ENCODE results near the gene TBX15. TPM values are rescaled to one million over a fixed set of nuclear protein-coding genes. Genes with fewer than 3 reads are reported as not detected.

Gene TBX15
- total RNA-seq, 2 experiments from 2014 or later = not detected

DNA sequence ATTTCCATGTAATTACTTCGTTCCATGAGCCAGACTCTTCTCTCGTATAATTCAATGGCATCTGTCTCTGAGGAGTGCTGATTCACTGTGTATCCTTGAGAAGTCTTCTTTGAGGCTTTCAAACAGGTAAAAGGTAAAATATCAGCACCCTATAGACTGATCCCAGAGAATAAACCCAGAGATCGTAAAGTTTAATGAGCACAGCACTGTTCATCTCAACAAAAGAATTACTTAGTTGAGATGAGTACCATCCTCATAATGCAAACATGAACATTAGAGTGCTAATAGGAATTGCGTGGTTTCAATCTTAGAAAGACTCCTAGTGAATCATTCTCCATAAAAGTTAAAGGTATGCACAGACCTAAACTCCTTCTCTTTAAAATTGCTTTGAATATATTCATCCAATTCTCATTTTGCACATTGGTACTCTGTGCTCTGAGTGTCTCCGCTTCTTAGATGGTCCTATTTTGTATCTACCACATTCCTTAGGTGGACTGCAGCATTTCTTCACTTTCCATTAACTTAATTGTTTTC lies 97.2 kb downstream of the TBX15 start:
- Mint-ChIP-seq H3K27ac (no peak overlapping the region), H3K36me3 (ENCODE audit: low read depth) (no peaks in the 10 kb centered on the region), H3K27me3 (no peaks in the 10 kb centered on the region), H3K4me3 (no peak overlapping the region), H3K9me3 (ENCODE audit: low read depth) (peaks cover 5% of the 10 kb centered on the region), H3K4me1 (no peaks in the 10 kb centered on the region)
- ChIA-PET CTCF (no interaction called here), POLR2A (no interaction called here)
- DNase-seq (no peak), ATAC-seq (no peak)
- intact Hi-C loops (cut with DNase I, micrococcal nuclease) = no loop called here

DNA sequence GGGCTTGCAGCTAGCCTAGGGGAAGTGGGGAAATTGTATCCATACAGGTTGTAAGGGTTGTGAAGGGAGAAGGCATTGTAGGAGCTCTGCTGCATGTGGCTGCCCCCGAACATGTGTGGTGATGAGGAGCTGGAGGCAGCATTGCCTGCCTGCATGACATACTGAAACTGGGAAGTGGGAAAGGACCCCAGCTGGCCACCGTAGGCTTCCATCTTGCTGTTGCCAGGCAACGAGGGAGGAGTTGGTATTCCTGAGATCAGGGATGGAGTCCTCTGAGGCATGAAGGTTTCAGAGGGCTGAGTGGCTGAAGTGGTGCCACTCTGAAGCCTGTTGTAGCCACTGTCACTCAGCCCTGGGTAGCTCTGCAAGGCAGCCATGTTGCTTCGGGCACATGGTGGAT lies 103.2 kb downstream of the TBX15 start:
- intact Hi-C loops (cut with DNase I, micrococcal nuclease) = no loop called here
- DNase-seq = no peak
- no peaks in the 10 kb centered on the region for H3K36me3 Mint-ChIP-seq (ENCODE audit: low read depth)
- H3K27ac Mint-ChIP-seq = no peak overlapping the region
- no peak for ATAC-seq
- ChIA-PET POLR2A (no interaction called here), CTCF (no interaction called here)
- no peak overlapping the region for H3K4me3 Mint-ChIP-seq
- H3K4me1 Mint-ChIP-seq = no peaks in the 10 kb centered on the region
- peaks cover 4% of the 10 kb centered on the region for H3K27me3 Mint-ChIP-seq
- H3K9me3 Mint-ChIP-seq (ENCODE audit: low read depth) = peaks cover 2% of the 10 kb centered on the region

DNA sequence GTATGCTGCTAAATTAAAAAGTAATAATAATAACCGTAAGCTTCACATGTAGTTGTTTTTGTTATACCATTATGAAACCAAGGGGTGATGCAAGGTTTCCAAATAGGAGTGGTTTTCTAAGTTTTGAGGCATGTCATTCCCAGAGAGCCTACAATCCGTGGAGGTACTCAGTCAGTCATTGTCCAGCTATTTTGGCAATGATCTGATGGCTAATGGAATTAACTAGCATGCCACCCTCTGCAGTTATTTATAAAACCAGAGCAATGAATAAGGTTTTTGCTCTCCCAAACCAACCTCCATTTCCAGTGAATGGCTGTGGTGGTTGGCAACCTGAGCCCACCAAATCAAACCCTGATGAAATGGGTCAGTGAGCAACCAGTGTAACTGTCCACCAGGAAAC lies 106.4 kb downstream of the TBX15 start:
- H3K9me3 Mint-ChIP-seq (ENCODE audit: low read depth) = peaks cover 2% of the 10 kb centered on the region
- POLR2A ChIA-PET = no interaction called here
- no peak for ATAC-seq
- no peaks in the 10 kb centered on the region for H3K36me3 Mint-ChIP-seq (ENCODE audit: low read depth)
- CTCF ChIA-PET = no interaction called here
- H3K4me1 Mint-ChIP-seq = no peaks in the 10 kb centered on the region
- no peak overlapping the region for H3K4me3 Mint-ChIP-seq
- H3K27ac Mint-ChIP-seq = no peak overlapping the region
- no peak for DNase-seq
- intact Hi-C loops (cut with DNase I, micrococcal nuclease) = no loop called here
- H3K27me3 Mint-ChIP-seq = peaks cover 4% of the 10 kb centered on the region

DNA sequence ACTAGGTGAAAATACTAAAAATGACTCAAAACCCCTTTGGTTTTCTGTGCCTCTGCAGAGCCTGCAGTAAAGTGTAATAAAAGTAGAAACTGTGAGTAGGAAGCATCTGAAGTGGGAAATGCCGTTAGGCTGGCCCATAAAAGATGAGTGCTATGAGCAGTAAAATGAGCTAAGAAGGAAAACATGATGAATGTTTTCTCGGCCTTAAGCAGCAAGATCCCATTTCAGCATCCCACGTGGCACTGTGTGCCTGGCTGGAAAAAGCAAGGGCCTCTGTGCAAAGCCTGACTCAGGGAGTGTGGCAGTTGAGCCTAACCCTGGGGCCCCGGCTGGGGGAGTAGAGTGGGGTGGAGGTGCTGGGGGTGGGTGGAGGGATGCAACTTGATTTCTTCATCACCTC lies 109.5 kb downstream of the TBX15 start:
- Mint-ChIP-seq H3K27ac (no peak overlapping the region), H3K4me3 (no peak overlapping the region), H3K9me3 (ENCODE audit: low read depth) (no peaks in the 10 kb centered on the region), H3K4me1 (no peaks in the 10 kb centered on the region), H3K27me3 (peaks cover 1% of the 10 kb centered on the region), H3K36me3 (ENCODE audit: low read depth) (no peaks in the 10 kb centered on the region)
- no peak for DNase-seq
- no peak for ATAC-seq
- CTCF ChIA-PET = interaction anchor here (0.6 kb wide), 1 partner anchor 622 kb away, joined by 3 read pairs; no protein-coding TSS in a partner anchor
- POLR2A ChIA-PET = no interaction called here
- intact Hi-C loops (cut with DNase I, micrococcal nuclease) = no loop called here

DNA sequence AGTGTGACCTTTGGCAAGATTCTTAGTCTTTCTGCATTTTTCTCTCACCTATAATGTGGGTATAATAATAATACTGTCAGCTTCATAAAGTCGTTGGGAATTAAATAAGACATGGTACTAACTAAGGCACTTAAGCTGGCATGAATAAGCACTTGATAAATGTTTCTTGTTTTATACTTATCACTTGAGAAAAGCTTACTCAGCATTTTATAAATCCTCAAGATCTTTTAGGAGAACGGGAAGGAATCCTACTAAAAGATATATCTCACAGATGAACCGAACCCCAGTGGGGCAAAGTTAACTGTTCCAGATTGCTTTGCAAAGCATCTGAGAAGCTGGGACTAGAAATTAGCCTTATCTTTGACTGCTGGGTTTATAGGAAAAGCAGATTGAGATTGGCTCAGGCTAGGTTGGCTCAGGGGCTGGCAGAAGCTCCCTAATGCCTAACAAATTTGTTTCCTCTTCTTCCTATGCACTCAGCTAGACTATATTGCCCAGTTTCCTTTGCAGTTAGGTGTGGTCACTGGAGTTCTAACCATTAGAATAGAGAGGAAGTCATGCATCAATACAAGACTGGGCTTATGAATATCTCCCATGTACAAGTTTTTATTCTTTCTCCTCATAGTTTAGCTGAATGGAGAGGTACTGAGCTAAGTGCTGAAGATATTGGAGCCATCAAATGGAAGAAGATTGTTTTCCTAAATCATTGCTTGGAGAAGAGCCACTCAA lies 110.3 kb downstream of the TBX15 start:
- H3K36me3 Mint-ChIP-seq (ENCODE audit: low read depth) = no peaks in the 10 kb centered on the region
- peaks cover 1% of the 10 kb centered on the region for H3K27me3 Mint-ChIP-seq
- intact Hi-C loops (cut with DNase I, micrococcal nuclease) = no loop called here
- H3K4me1 Mint-ChIP-seq = no peaks in the 10 kb centered on the region
- no peak overlapping the region for H3K4me3 Mint-ChIP-seq
- H3K9me3 Mint-ChIP-seq (ENCODE audit: low read depth) = no peaks in the 10 kb centered on the region
- H3K27ac Mint-ChIP-seq = no peak overlapping the region
- ChIA-PET CTCF (no interaction called here), POLR2A (no interaction called here)
- no peak for DNase-seq
- ATAC-seq = no peak

DNA sequence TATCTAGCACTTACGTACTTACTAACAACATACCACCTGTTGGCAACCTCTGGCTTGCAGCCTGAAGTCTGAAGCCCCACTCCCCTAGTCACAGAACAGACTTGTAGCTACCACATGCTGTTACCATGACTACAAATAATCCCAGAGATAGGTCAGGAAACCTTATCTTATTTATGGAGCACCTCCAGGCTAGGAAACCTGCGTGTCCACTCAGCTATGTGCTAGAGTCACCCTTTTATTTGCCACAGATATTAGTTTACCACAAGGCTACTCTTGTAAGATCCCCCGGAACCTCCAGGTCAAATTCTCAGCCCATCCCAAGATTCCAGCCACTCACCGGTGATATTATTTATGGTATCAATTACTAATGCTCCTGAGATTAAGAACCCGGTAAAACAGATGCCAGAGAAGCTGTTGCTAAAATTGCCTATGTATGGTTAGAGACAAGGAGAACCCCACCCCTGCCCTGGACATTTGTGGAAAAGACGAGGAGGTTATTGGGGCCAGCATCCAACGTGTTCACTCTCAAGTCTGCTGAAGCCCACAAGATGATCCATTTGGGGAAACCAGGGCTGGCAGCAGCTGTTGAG lies 116.5 kb downstream of the TBX15 start:
- no peak overlapping the region for H3K27ac Mint-ChIP-seq
- H3K4me3 Mint-ChIP-seq = no peak overlapping the region
- ATAC-seq (no peak), DNase-seq (no peak)
- ChIA-PET CTCF (no interaction called here), POLR2A (no interaction called here)
- no peaks in the 10 kb centered on the region for H3K9me3 Mint-ChIP-seq (ENCODE audit: low read depth)
- no peaks in the 10 kb centered on the region for H3K36me3 Mint-ChIP-seq (ENCODE audit: low read depth)
- no peaks in the 10 kb centered on the region for H3K27me3 Mint-ChIP-seq
- intact Hi-C loops (cut with DNase I, micrococcal nuclease) = no loop called here
- H3K4me1 Mint-ChIP-seq = no peaks in the 10 kb centered on the region

DNA sequence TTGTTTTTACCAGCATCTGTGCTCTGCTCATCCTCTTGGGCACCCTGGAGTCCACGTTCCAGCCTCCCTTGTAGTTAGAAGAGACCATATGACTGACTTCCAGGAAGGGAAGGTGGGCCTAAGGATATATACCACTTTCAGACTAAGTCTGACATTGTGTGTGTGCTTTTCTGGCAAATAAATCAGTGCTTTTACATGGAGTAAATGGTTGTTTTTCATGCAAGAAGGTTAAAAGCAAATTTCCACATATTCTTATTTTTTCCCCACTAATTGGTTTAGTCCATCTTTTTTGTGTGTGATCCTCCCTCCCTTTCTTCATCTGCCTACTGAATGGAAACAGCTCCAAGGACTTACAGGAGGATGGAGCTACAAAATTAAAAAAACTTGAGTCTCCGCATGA lies 119.8 kb downstream of the TBX15 start:
- ATAC-seq (no peak), DNase-seq (no peak)
- POLR2A ChIA-PET = no interaction called here
- no peaks in the 10 kb centered on the region for H3K36me3 Mint-ChIP-seq (ENCODE audit: low read depth)
- no peaks in the 10 kb centered on the region for H3K9me3 Mint-ChIP-seq (ENCODE audit: low read depth)
- H3K4me3 Mint-ChIP-seq = no peak overlapping the region
- no peak overlapping the region for H3K27ac Mint-ChIP-seq
- H3K4me1 Mint-ChIP-seq = no peaks in the 10 kb centered on the region
- CTCF ChIA-PET = no interaction called here
- H3K27me3 Mint-ChIP-seq = no peaks in the 10 kb centered on the region
- intact Hi-C loops (cut with DNase I, micrococcal nuclease) = no loop called here

DNA sequence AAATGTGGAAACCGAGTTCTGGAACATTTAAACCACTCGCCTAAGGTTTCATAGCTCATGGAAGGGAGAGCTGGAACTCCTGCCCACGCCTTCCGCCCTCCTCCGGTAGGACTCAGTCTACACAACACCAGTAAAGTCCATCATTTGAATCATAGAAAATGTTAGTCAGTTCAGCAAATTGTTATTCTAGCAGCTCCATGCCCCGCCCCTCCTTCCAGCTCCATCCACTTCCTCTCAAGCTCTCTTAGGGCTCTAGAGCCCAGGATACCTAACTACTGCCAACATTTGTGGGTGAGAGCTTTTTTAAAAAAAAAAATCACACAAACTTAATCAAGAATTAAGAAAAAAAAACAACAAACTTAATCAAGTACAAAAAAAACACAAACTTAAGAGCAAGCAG lies 121.8 kb downstream of the TBX15 start:
- ATAC-seq = no peak
- DNase-seq = no peak
- no peaks in the 10 kb centered on the region for H3K27me3 Mint-ChIP-seq
- ChIA-PET CTCF (no interaction called here), POLR2A (no interaction called here)
- no peak overlapping the region for H3K27ac Mint-ChIP-seq
- intact Hi-C loops (cut with DNase I, micrococcal nuclease) = no loop called here
- H3K9me3 Mint-ChIP-seq (ENCODE audit: low read depth) = no peaks in the 10 kb centered on the region
- H3K4me3 Mint-ChIP-seq = no peak overlapping the region
- H3K36me3 Mint-ChIP-seq (ENCODE audit: low read depth) = no peaks in the 10 kb centered on the region
- no peaks in the 10 kb centered on the region for H3K4me1 Mint-ChIP-seq

DNA sequence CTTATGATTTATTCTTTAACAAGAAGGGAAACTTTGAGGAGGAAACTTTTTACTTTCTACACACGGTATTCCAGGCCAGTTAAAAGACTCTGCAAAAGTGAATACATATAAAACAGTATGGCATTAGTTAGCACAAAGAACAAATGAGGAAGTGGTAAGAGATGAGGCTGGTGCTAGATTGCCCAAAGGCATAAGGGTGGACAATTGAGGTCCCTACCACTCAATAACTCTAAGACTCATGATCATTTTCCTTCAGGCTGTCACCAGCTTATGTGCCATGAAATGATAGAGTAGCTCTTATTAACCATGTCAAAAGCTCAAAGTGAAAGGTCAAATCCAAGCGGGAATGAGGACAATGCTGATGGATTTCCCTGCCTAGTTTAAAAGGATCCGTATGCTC lies 124.5 kb downstream of the TBX15 start:
- POLR2A ChIA-PET = interaction anchor here (0.6 kb wide), 1 partner anchor 615 kb away, joined by 3 read pairs; no protein-coding TSS in a partner anchor
- Mint-ChIP-seq H3K27ac (no peak overlapping the region), H3K27me3 (no peaks in the 10 kb centered on the region), H3K4me1 (no peaks in the 10 kb centered on the region), H3K4me3 (no peak overlapping the region), H3K36me3 (ENCODE audit: low read depth) (no peaks in the 10 kb centered on the region), H3K9me3 (ENCODE audit: low read depth) (no peaks in the 10 kb centered on the region)
- DNase-seq = no peak
- ATAC-seq = no peak
- CTCF ChIA-PET = no interaction called here
- intact Hi-C loops (cut with DNase I, micrococcal nuclease) = no loop called here

DNA sequence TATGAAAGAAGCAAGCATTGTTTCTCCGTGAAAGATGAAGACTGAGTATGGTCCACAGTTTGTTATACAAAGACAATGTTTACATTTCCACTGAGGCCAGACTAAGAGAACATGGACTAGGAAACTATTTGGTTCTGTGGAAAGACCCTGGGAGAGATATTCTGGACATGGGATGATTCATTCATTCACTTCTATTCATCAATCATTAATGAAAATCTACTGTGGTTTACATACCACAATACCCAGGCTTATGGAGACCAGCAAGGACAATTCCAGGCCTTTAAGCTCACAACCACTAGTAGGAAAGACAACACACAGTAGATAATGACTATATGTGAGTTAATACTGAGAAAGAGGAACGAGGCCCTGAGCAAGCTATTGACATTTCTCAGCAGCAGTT lies 125.4 kb downstream of the TBX15 start:
- ChIA-PET POLR2A (no interaction called here), CTCF (no interaction called here)
- no peaks in the 10 kb centered on the region for H3K4me1 Mint-ChIP-seq
- no peak overlapping the region for H3K27ac Mint-ChIP-seq
- no peak for DNase-seq
- intact Hi-C loops (cut with DNase I, micrococcal nuclease) = no loop called here
- no peaks in the 10 kb centered on the region for H3K9me3 Mint-ChIP-seq (ENCODE audit: low read depth)
- H3K27me3 Mint-ChIP-seq = no peaks in the 10 kb centered on the region
- no peak for ATAC-seq
- no peak overlapping the region for H3K4me3 Mint-ChIP-seq
- no peaks in the 10 kb centered on the region for H3K36me3 Mint-ChIP-seq (ENCODE audit: low read depth)

DNA sequence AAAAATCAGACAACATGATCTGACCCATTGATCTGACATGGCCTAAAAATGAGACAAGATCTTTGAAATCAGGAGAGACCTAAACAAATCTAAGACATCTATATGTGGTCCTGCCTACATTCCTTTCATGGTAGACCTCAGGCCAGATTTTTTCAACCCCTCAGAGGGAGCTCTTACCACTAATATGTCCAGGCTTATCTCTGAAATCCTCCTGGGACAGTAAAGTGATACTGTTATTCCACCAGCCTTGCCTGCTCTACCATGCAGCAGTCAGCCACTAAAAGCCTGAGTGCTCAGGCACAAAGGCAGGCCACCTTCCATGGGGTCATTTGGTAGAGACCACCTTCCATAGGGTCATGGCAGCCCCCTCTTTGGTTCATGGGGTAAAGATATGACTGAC lies 126.9 kb downstream of the TBX15 start:
- intact Hi-C loops (cut with DNase I, micrococcal nuclease) = no loop called here
- Mint-ChIP-seq H3K4me1 (no peaks in the 10 kb centered on the region), H3K4me3 (no peak overlapping the region), H3K27me3 (no peaks in the 10 kb centered on the region), H3K27ac (no peak overlapping the region), H3K9me3 (ENCODE audit: low read depth) (no peaks in the 10 kb centered on the region), H3K36me3 (ENCODE audit: low read depth) (no peaks in the 10 kb centered on the region)
- ATAC-seq (no peak), DNase-seq (no peak)
- POLR2A ChIA-PET = no interaction called here
- CTCF ChIA-PET = no interaction called here

DNA sequence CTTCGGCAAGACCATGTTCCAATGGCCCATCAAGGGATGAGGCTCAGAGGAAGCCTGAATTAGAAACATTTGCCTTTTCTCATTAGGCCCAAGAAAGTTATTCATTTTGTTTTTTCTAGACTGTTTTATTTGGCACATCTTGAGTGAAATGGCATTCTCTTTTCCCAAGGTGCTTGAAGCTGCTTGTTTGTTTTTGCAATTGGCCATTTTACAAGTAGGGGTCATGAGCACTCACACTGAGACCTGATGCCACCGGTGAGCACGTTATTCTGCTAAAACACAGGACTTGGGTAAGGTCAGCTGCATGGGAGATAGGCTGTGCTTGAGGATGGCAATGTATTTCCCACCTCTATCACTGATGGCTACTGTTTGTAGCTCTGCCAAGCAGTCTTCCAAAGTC lies 128.1 kb downstream of the TBX15 start:
- ChIA-PET CTCF (no interaction called here), POLR2A (no interaction called here)
- H3K4me3 Mint-ChIP-seq = no peak overlapping the region
- intact Hi-C loops (cut with DNase I, micrococcal nuclease) = no loop called here
- ATAC-seq (no peak), DNase-seq (no peak)
- H3K4me1 Mint-ChIP-seq = no peaks in the 10 kb centered on the region
- no peak overlapping the region for H3K27ac Mint-ChIP-seq
- no peaks in the 10 kb centered on the region for H3K9me3 Mint-ChIP-seq (ENCODE audit: low read depth)
- no peaks in the 10 kb centered on the region for H3K36me3 Mint-ChIP-seq (ENCODE audit: low read depth)
- no peaks in the 10 kb centered on the region for H3K27me3 Mint-ChIP-seq

Measured in activated CD4-positive, alpha-beta T cell treated with anti-CD3 and anti-CD28 coated beads for 36 hours (primary cell).